HL-60 (cell line): ENCODE data around the gene PSMB7.

Experiments
- DNase-seq, 2 experiments: peaks; one replicate each; pipeline ENCODE4 v3.0.0-alpha.2; 2010 to 2020; ENCODE audit warnings: low read depth in 1 of 2, low spot score in 1 of 2
- H3K27ac ChIP-seq: fragments of 250-450 bp; sonication (Bioruptor Pico); replicated peaks from 2 replicates; pipeline ENCODE4 v1.5.1; 2020; ENCODE audit warnings: mild to moderate bottlenecking, moderate library complexity
- H3K27me3 ChIP-seq: fragments of 250-450 bp; sonication (Bioruptor Pico); 2 replicates; pipeline ENCODE4 v1.5.1; 2021; ENCODE audit warnings: mild to moderate bottlenecking, moderate library complexity; ENCODE audit not compliant: insufficient read depth, poor library complexity, severe bottlenecking
- H3K4me3 ChIP-seq: replicated peaks from 2 replicates; pipeline ENCODE4 v1.5.1; 2011; ENCODE audit warnings: mild to moderate bottlenecking, control low read depth, low read length; ENCODE audit not compliant: insufficient read depth
- CTCF ChIP-seq: IDR thresholded peaks from one replicate; pipeline ENCODE4 v1.5.1; 2011; ENCODE audit warnings: low read length, control low read depth, inconsistent platforms; ENCODE audit not compliant: insufficient read depth
- GABPA ChIP-seq: IDR thresholded peaks from 2 replicates; pipeline ENCODE4 v1.6.1; 2012; ENCODE audit warnings: low read depth
- POLR2AphosphoS5 ChIP-seq: IDR thresholded peaks from 2 replicates; pipeline ENCODE4 v1.6.1; 2012; ENCODE audit warnings: low read depth
- REST ChIP-seq: IDR thresholded peaks from 2 replicates; pipeline ENCODE4 v1.6.1; 2012; ENCODE audit warnings: low read depth; ENCODE audit not compliant: insufficient replicate concordance
- SPI1 ChIP-seq: IDR thresholded peaks from 2 replicates; pipeline ENCODE4 v1.6.1; 2012; ENCODE audit warnings: low read depth, mild to moderate bottlenecking, borderline replicate concordance

The PSMB7 gene

GRCh38 chr9:124436320-124436719, 21.1 kb upstream of the PSMB7 start:
- Histone ChIP-seq H3K27me3 (no peaks in the 10 kb centered on the region), H3K27ac (no peak overlapping the region), H3K4me3 (no peak overlapping the region)
- no peak for TF ChIP-seq CTCF
- TF ChIP-seq POLR2AphosphoS5: no peak
- no peak for TF ChIP-seq GABPA
- TF ChIP-seq SPI1: no peak
- TF ChIP-seq REST: no peak
- DNase-seq: no peak

GRCh38 chr9:124429530-124429867, 14.3 kb upstream of the PSMB7 start:
- Histone ChIP-seq H3K4me3 (no peak overlapping the region), H3K27ac (no peak overlapping the region), H3K27me3 (no peaks in the 10 kb centered on the region)
- DNase-seq: no peak
- TF ChIP-seq REST: no peak
- TF ChIP-seq CTCF: no peak
- no peak for TF ChIP-seq GABPA
- no peak for TF ChIP-seq SPI1
- no peak for TF ChIP-seq POLR2AphosphoS5

GRCh38 chr9:124428751-124429529, 13.7 kb upstream of the PSMB7 start:
- H3K27ac ChIP-seq: no peak overlapping the region
- TF ChIP-seq GABPA (no peak), POLR2AphosphoS5 (no peak), REST (no peak), SPI1 (no peak), CTCF (no peak)
- no peak overlapping the region for H3K4me3 ChIP-seq
- DNase-seq: no peak
- H3K27me3 ChIP-seq: no peaks in the 10 kb centered on the region
